Measurements from ENCODE around the gene MAFF.

The MAFF gene

GRCh38 chr22:38212442-38212841, 10.6 kb downstream of the MAFF start:
- ChIA-PET CTCF (interaction anchor here (1.0 to 2.0 kb wide), 2 partner anchors 9 kb away, joined by 3 to 5 read pairs; no protein-coding TSS in a partner anchor), POLR2A (interaction anchor here (0.6 kb wide), 1 partner anchor 155 kb away, joined by 3 read pairs; the partner anchor contains the start of gene PICK1)
- no peak for TF ChIP-seq CTCF (IDR thresholded peaks at IDR 0.05; ENCODE audit: control extremely low read depth, extremely low read depth, low read depth, missing control alignments)
- no peak for DNase-seq (ENCODE audit: extremely low spot score)

- CTCF ChIA-PET = interaction anchor here (1.2 to 2.0 kb wide), 2 partner anchors 10 to 99 kb away, joined by 3 to 5 read pairs; no protein-coding TSS in a partner anchor
- peak; percentile 67 for DNase-seq (ENCODE audit: extremely low spot score)
- POLR2A ChIA-PET = interaction anchor here (0.6 kb wide), 1 partner anchor 156 kb away, joined by 3 read pairs; the partner anchor contains the start of gene PICK1
- TF ChIP-seq CTCF (IDR thresholded peaks at IDR 0.05; ENCODE audit: control extremely low read depth, extremely low read depth, low read depth, missing control alignments) = no peak
These were observed 11.7 kb downstream of the MAFF start for GRCh38 chr22:38213319-38213989.

DNA sequence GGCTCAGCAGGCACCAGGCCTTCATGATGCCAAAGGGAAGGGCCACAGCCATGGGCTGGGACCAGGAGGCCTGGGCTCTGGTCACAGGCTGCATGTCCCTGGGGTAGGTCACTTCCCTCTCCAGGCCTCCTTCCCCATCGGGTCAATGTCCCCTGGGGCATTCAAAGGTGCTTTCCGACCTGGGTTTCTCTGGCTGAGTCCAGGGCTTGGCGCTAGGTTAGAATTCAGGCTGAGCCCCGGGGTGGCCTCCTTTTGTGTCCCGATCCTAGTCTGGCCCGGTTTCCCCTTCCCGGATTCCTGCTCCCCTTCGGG, 12.2 kb downstream of the MAFF start:
- TF ChIP-seq CTCF (IDR thresholded peaks at IDR 0.05; ENCODE audit: control extremely low read depth, extremely low read depth, low read depth, missing control alignments) = no peak
- POLR2A ChIA-PET = no interaction called here
- no peak for DNase-seq (ENCODE audit: extremely low spot score)
- CTCF ChIA-PET = interaction anchor here (0.7 to 2.0 kb wide), 5 partner anchors 9 to 102 kb away, joined by 3 to 8 read pairs (median 3); no protein-coding TSS in a partner anchor

- ChIA-PET CTCF (interaction anchor here (0.7 to 2.0 kb wide), 9 partner anchors 9 to 127 kb away, joined by 3 to 8 read pairs (median 3); no protein-coding TSS in a partner anchor), POLR2A (no interaction called here)
- peak; percentile 79 for DNase-seq (ENCODE audit: extremely low spot score)
- TF ChIP-seq CTCF (IDR thresholded peaks at IDR 0.05; ENCODE audit: control extremely low read depth, extremely low read depth, low read depth, missing control alignments) = peak; percentile 14
These were observed 12.7 kb downstream of the MAFF start for GRCh38 chr22:38214302-38215056.

GRCh38 chr22:38215156-38216038, 13.6 kb downstream of the MAFF start:
- no peak for DNase-seq (ENCODE audit: extremely low spot score)
- ChIA-PET POLR2A (no interaction called here), CTCF (interaction anchor here (1.0 to 2.0 kb wide), 7 partner anchors 8 to 126 kb away, joined by 3 to 8 read pairs (median 3); no protein-coding TSS in a partner anchor)
- no peak for TF ChIP-seq CTCF (IDR thresholded peaks at IDR 0.05; ENCODE audit: control extremely low read depth, extremely low read depth, low read depth, missing control alignments)
